ENCODE data around the gene NOTCH2.
A peak's percentile ranks its signal among the peaks of the same experiment; 100 is the strongest.
"Not testable (repeated sequence)": the region's sequence is repeated elsewhere in the genome, so short reads cannot be mapped to it uniquely, and the experiment has no call there.

Gene NOTCH2

GRCh38 chr1:120069067-120069919 is at the start of gene NOTCH2:
NOTCH2 (minus strand) TSS chr1:120069662; CDS start chr1:120069406, 256 bp downstream.
- peak; percentile 0 for DNase-seq (ENCODE audit: low read depth)

- peak; percentile 3 for DNase-seq (ENCODE audit: low read depth)
These were observed 48.1 kb upstream of the NOTCH2 start for GRCh38 chr1:120117371-120118177.

GRCh38 chr1:120116094-120116493 is 46.6 kb upstream of the NOTCH2 start:
- DNase-seq (ENCODE audit: low read depth), result not testable (repeated sequence)

- DNase-seq (ENCODE audit: low read depth), result not testable (repeated sequence)
These were observed 43.7 kb upstream of the NOTCH2 start for GRCh38 chr1:120113134-120113533.

GRCh38 chr1:120112212-120112611 is 42.8 kb upstream of the NOTCH2 start:
- not testable (repeated sequence) for DNase-seq (ENCODE audit: low read depth)

GRCh38 chr1:120111771-120112170 is 42.3 kb upstream of the NOTCH2 start:
- DNase-seq (ENCODE audit: low read depth), result not testable (repeated sequence)

GRCh38 chr1:120111008-120111407 is 41.5 kb upstream of the NOTCH2 start:
- DNase-seq (ENCODE audit: low read depth), result not testable (repeated sequence)

- DNase-seq (ENCODE audit: low read depth), result not testable (repeated sequence)
These were observed 40.2 kb upstream of the NOTCH2 start for GRCh38 chr1:120109656-120110055.

GRCh38 chr1:120109180-120109579 is 39.7 kb upstream of the NOTCH2 start:
- not testable (repeated sequence) for DNase-seq (ENCODE audit: low read depth)

GRCh38 chr1:120105288-120105687 is 35.8 kb upstream of the NOTCH2 start:
- DNase-seq (ENCODE audit: low read depth), result not testable (repeated sequence)

- DNase-seq (ENCODE audit: low read depth), result not testable (repeated sequence)
These were observed 34.3 kb upstream of the NOTCH2 start for GRCh38 chr1:120103768-120104167.

- not testable (repeated sequence) for DNase-seq (ENCODE audit: low read depth)
These were observed 32.1 kb upstream of the NOTCH2 start for GRCh38 chr1:120101593-120101992.

- not testable (repeated sequence) for DNase-seq (ENCODE audit: low read depth)
These were observed 31.1 kb upstream of the NOTCH2 start for GRCh38 chr1:120100590-120100989.

- DNase-seq (ENCODE audit: low read depth), result not testable (repeated sequence)
These were observed 29.7 kb upstream of the NOTCH2 start for GRCh38 chr1:120098986-120099759.

- not testable (repeated sequence) for DNase-seq (ENCODE audit: low read depth)
These were observed 27.6 kb upstream of the NOTCH2 start for GRCh38 chr1:120096981-120097545.

- not testable (repeated sequence) for DNase-seq (ENCODE audit: low read depth)
These were observed 24.2 kb upstream of the NOTCH2 start for GRCh38 chr1:120093548-120094181.

GRCh38 chr1:120092232-120093218 is 23.1 kb upstream of the NOTCH2 start:
- DNase-seq (ENCODE audit: low read depth), result not testable (repeated sequence)

- DNase-seq (ENCODE audit: low read depth), result not testable (repeated sequence)
These were observed 21.4 kb upstream of the NOTCH2 start for GRCh38 chr1:120090830-120091229.

- peak; percentile 36 for DNase-seq (ENCODE audit: low read depth)
These were observed 18.5 kb upstream of the NOTCH2 start for GRCh38 chr1:120087959-120088358.

- not testable (repeated sequence) for DNase-seq (ENCODE audit: low read depth)
These were observed 405 bp upstream of the NOTCH2 start for GRCh38 chr1:120069920-120070214.
